Thoracic aorta (tissue), 2 donors: ENCODE data around the gene PODNL1. TPM values are rescaled to one million over a fixed set of nuclear protein-coding genes. Genes with fewer than 3 reads are reported as not detected.
"Not testable (repeated sequence)": the region's sequence is repeated elsewhere in the genome, so short reads cannot be mapped to it uniquely, and the experiment has no call there.

Experiments
- ATAC-seq: fragments of 150-250 bp; one replicate; pipeline ENCODE4 v1.8.0; 2017; ENCODE audit warnings: low read depth; ENCODE audit not compliant: insufficient number of reproducible peaks, low FRiP score
- DNase-seq: peaks from one replicate; pipeline ENCODE4 v3.0.0-alpha.2; 2020; ENCODE audit warnings: low spot score
- H3K27ac ChIP-seq, 2 donors: fragments of 200-600 bp; sonication (generic); 1 replicate in 1 of 2; 2 replicates in 1 of 2; pipeline ENCODE4 v1.5.1; 2016; ENCODE audit warnings: mild to moderate bottlenecking in 2 of 2, moderate library complexity in 2 of 2
- H3K27me3 ChIP-seq: fragments of 200-600 bp; sonication (generic); replicated peaks from 2 replicates; pipeline ENCODE4 v1.6.0; 2016; ENCODE audit warnings: mild to moderate bottlenecking; ENCODE audit not compliant: insufficient read depth
- H3K36me3 ChIP-seq: fragments of 200-600 bp; sonication (generic); one replicate; pipeline ENCODE4 v1.5.1; 2016
- H3K4me1 ChIP-seq, 2 donors: fragments of 200-600 bp; sonication (generic); 1 replicate in 1 of 2; 2 replicates in 1 of 2; pipeline versions ENCODE4 v1.5.1 to v1.6.0; 2016; ENCODE audit warnings: low read depth in 2 of 2, mild to moderate bottlenecking in 1 of 2; ENCODE audit not compliant: control insufficient read depth in 1 of 2
- H3K4me3 ChIP-seq: fragments of 200-600 bp; sonication (generic); 2 replicates; pipeline ENCODE4 v1.5.1; 2016; ENCODE audit warnings: mild to moderate bottlenecking
- H3K9me3 ChIP-seq: fragments of 200-600 bp; sonication (generic); 2 replicates; pipeline ENCODE4 v1.5.1; 2016
- total RNA-seq, 2 donors: library from RNA; depleted of rRNA; stranded (reverse); fragments of >200 nt; gene quantifications; one replicate each; pipeline versions ENCODE4 v1.1.0 to v1.2.3, GENCODE V29; 2016
- TF ChIP-seq, protein P1 (sequence below): fragments of 200-600 bp; sonication (generic); IDR thresholded peaks from one replicate; pipeline ENCODE4 v1.5.1; 2019; ENCODE audit warnings: antibody characterized with exemption

PODNL1 gene
- total RNA-seq, 2 donors from 2014 or later, result 3.5 to 9.9 TPM

DNA sequence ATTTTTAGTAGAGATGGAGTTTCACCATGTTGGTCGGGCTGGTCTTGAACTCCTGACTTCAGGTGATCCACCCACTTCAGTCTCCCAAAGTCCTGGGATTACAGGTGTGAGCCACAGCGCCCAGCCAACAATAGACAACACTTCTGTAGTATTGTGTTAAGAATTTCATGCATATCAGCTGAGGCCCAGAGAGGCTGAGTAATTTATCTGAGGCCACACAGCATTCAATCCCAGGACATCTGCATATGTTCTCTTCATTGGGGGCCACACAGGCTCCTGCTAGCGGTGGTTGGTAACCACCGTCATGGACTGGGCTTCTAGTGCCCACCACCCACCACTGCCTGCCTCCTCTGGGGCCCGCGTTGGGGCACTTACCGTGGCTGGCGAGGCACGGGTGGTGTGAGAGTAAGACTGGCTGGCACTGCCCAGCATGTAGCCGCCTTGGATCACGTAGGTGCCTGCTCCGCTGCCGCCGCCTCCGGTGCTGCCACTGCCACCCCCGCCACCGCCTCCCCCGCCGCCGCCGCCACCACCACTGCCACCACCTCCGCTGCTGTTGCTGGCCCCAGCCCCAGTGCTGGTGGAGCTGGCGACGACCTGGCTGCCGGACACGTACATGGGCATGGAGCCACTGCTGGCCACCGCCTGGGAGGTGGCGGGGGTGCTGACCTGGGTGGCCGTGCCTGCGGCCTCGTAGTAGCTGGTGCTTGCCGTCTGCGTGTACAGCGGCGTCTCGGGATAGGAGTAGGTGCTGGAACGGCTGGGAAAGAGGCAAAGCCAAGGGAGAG lies 34.3 kb upstream of the PODNL1 start:
- no peak for ATAC-seq
- no peak for DNase-seq
- TF ChIP-seq, protein P1, sequence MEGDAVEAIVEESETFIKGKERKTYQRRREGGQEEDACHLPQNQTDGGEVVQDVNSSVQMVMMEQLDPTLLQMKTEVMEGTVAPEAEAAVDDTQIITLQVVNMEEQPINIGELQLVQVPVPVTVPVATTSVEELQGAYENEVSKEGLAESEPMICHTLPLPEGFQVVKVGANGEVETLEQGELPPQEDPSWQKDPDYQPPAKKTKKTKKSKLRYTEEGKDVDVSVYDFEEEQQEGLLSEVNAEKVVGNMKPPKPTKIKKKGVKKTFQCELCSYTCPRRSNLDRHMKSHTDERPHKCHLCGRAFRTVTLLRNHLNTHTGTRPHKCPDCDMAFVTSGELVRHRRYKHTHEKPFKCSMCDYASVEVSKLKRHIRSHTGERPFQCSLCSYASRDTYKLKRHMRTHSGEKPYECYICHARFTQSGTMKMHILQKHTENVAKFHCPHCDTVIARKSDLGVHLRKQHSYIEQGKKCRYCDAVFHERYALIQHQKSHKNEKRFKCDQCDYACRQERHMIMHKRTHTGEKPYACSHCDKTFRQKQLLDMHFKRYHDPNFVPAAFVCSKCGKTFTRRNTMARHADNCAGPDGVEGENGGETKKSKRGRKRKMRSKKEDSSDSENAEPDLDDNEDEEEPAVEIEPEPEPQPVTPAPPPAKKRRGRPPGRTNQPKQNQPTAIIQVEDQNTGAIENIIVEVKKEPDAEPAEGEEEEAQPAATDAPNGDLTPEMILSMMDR, result no peak
- no peaks in the 10 kb centered on the region for H3K9me3 ChIP-seq
- H3K4me1 ChIP-seq, result no peaks in the 10 kb centered on the region
- H3K36me3 ChIP-seq, result peaks cover 28% of the 10 kb centered on the region
- H3K27me3 ChIP-seq, result no peaks in the 10 kb centered on the region
- H3K4me3 ChIP-seq, result no peak overlapping the region
- no peak overlapping the region for H3K27ac ChIP-seq

DNA sequence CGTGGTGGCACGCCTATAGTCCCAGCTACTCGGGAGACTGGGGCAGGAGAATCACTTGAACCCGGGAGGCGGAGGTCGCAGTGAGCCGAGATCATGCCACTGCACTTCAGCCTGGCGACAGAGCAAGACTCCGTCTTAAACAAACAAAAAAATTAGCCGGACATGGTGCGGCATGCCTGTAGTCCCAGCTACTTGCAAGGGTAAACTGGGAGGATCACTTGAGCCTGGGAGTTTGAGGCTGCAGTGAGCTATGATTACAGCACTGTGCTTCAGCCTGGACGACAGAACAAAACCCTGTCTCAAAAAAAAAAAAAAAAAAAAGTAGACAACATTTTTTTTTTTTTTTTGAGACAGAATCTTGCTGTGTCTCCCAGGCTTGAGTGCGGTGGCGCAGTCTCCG lies 33.7 kb upstream of the PODNL1 start:
- not testable (repeated sequence) for ATAC-seq, H3K4me1 ChIP-seq, H3K4me3 ChIP-seq, H3K27ac ChIP-seq, H3K9me3 ChIP-seq, DNase-seq, H3K27me3 ChIP-seq
- H3K36me3 ChIP-seq, result peaks cover 32% of the 10 kb centered on the region

DNA sequence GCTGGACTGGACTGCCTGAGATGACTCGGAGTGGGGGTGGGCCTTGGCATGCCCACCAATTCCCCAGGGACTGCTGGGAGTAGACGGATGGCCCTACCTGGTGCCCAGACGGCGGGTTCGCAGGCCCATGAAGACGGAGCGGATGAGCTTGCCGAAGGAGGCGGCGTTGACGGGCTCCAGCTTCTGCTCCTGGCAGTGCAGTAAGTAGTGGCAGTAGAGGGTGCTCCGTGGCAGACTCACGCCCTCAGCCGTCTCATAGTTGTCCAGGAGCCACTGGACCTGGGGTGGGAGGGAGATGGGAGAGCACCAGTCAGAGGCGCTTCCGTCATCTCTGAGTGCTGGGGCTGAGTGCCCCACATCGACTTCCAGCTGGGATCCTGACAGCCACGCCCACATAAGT lies 31.7 kb upstream of the PODNL1 start:
- Histone ChIP-seq H3K27ac (no peak overlapping the region), H3K9me3 (no peaks in the 10 kb centered on the region), H3K36me3 (peaks cover 46% of the 10 kb centered on the region), H3K27me3 (no peaks in the 10 kb centered on the region), H3K4me3 (no peak overlapping the region), H3K4me1 (no peaks in the 10 kb centered on the region)
- TF ChIP-seq, protein P1, result no peak
- ATAC-seq (no peak), DNase-seq (no peak)

DNA sequence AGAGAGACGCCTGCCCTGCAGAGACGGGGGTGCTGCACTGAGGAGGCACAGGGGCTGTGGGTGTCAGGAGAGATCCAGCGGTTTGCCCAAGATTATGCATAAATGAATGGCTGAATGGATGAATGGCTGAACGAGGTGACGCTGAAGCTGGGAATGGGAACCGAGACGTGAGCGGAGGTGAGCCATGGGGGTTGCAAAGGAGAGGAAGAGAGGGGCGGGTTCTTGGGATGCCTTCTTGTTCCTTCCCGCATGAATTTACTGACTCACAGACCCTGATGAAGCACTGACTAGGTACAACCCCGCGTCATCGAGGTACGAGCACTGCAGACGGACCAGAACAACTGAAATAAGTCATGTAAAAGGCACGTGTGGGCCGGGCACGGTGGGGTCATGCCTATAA lies 30.8 kb upstream of the PODNL1 start:
- no peaks in the 10 kb centered on the region for H3K27me3 ChIP-seq
- no peak overlapping the region for H3K4me3 ChIP-seq
- no peaks in the 10 kb centered on the region for H3K4me1 ChIP-seq
- H3K9me3 ChIP-seq, result no peaks in the 10 kb centered on the region
- ATAC-seq (no peak), DNase-seq (no peak)
- peaks cover 46% of the 10 kb centered on the region for H3K36me3 ChIP-seq
- no peak overlapping the region for H3K27ac ChIP-seq
- TF ChIP-seq, protein P1, result no peak

DNA sequence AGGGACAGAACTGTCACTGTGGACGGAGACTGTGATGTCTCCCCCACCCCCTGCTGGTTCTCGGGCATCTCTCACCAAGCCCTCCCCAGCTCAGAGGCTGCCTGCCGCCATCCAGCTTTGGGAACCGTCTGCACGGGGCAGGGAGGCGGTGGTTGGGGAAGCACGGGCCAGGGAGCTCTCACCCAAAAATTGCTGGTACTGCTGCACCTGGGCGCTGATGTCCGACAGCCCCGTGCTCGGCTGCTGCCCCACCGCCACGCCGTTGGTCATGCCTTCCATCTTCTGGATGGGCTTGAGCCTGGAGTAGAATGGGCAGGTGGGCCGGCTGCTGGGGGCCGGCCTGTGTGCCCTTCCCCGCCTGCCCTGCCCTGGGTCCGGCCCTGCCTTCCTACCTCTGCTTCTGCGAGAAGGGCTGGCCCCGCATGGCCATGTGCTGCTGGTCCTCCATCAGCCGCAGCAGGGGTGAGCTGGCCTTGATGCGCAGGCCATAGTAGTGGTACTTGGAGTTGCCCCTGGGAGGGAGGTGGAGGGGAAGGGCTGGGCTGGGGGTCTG lies 30.2 kb upstream of the PODNL1 start:
- Histone ChIP-seq H3K4me3 (no peak overlapping the region), H3K27me3 (no peaks in the 10 kb centered on the region), H3K36me3 (peaks cover 46% of the 10 kb centered on the region), H3K9me3 (no peaks in the 10 kb centered on the region), H3K4me1 (no peaks in the 10 kb centered on the region), H3K27ac (no peak overlapping the region)
- ATAC-seq, result no peak
- TF ChIP-seq, protein P1, result no peak
- no peak for DNase-seq

DNA sequence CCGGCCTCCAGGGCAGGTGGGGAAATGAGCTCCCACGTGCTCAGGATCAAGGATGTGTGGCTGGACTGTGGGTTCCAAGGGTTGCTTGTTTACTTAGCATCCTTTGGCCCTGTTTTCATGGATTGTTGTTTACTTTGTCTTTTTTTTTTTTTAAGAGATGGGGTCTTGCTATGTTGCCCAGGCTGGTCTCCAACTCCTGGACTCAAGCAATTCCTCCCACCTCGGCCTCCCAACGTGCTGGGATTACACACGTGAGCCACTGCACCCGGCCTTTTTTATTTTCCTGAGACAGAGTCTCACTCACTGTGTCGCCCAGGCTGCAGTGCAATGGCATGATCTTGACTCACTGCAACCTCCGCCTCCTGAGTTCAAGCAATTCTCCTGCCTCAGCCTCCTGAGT lies 29.0 kb upstream of the PODNL1 start:
- ATAC-seq, result not testable (repeated sequence)

More for the DNA sequence above, 29.0 kb upstream of the PODNL1 start:
- DNase-seq, H3K4me1 ChIP-seq, H3K9me3 ChIP-seq, H3K27ac ChIP-seq, H3K4me3 ChIP-seq, H3K27me3 ChIP-seq: not testable (repeated sequence)
- H3K36me3 ChIP-seq, result peaks cover 39% of the 10 kb centered on the region
